Measurements from ENCODE around the gene PLN.
A peak's percentile ranks its signal among the peaks of the same experiment; 100 is the strongest.

PLN gene

DNA sequence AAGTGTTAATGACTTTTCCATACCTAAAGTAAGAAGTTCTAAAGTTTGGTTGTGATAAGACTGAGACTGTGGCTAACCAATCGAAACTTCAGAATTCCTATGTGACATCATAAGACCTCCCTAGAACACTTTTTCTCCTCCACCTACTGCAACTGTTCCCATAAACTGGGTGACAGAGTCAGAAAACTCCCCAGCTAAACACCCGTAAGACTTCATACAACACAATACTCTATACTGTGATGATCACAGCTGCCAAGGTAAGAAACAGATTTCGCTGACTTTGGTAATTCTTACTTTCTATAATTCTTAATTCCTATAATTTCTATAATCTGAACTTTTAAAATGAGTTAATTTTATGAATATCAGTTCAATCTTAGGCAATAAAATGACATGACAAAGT is at the start of gene PLN:
Gene PLN (plus strand): TSS at position 161 of the 400 bp plus-strand sequence. CDS start 10,626 bp downstream, outside the sequence.
- DNase-seq = no peak

DNA sequence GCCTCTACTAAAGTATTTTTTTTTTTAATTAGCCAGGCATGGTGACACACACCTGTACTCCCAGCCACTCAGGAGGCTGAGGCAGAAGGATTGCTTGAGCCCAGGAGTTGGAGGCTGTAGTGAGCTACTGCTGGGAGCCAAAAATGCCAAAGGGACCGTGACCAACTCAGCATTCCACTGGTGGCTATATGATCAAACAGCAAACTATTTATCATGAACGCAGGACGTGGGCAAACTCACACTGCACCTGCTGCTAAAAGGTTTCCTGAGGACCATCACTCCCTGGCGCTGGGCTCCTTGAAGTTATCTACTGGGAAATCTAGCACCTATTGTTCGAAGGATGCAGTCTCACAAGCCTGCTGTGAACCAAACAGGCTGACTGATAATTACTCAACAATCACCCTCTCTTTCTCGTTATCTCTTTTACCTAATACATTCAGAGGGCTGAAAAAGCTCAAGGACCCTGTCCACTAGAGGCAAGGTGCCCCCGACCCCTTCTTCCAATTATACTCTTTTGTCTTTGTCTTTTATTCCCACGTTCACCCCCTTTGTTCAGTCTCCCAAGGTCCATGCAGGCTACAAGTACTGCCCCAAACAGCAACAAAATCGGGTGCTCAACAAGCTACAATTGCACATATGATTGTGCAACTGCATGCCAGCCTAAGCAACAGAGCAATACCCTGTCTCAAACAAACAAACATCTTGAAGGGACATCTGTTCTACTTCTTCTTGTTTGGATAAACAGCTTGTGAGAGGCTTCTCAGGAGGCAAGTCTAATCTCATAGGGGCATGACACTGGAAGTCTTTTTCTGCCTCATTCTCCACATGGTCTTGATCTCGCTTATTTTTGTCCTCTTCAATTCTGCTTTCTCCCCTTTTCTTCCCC is 47.7 kb upstream of the PLN start:
- DNase-seq = no peak

DNA sequence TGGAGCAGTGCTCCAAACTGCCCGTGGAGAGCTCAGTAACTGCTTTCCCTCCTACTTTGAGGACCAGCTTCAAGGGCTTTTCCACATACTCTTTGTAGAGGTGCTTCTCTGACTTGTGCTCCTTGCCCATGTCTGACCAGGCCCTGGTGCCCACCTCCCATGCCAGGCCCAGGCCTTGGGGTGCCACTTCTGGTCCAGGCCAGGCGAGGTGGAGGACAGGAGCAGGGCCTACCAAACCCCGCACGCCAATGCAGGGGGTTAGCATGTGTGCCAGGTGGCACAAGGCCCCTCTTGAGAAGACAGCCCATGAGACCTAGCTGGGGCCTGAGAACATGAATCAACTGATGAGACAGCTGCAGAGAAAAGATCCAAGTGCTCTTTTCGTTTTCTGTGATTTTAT is 47.0 kb upstream of the PLN start:
- no peak for DNase-seq

DNA sequence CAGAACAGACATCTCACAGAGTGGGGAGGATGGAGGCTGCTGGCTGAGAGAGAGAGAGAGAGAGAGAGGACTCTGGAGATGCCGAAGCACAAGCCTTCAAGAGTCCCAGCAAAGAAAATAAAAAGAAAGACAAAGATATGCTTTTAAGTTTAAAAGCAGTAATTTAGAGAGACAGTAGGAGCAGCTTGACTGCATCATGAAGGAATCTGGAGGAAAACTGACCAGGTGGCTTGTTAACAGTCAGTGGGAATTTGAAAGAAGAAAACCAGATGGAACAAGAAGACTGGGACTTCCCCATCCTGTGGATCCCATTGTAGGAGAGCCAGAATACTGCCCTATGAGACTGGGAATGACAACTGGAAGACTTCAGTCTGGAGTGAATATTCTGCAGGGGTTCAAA is 46.3 kb upstream of the PLN start:
- DNase-seq = no peak

DNA sequence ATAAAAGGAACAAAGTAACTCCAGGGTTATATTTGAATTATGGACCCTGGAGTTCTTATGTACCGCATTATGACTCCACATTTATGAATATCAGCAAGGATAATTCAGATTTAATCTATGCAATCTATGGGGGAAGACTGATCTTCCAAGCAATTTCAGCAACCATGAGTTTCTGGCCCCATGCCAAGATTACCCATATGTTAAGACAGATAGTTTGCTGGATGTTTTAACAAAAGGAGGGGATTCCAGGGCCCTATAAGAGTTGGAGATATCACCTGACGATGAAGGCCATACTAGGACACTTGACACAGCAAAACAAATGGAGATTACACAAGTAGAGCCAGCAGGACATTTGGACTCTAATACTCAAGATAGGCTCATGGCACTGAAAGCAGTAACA is 45.9 kb upstream of the PLN start:
- DNase-seq = no peak

DNA sequence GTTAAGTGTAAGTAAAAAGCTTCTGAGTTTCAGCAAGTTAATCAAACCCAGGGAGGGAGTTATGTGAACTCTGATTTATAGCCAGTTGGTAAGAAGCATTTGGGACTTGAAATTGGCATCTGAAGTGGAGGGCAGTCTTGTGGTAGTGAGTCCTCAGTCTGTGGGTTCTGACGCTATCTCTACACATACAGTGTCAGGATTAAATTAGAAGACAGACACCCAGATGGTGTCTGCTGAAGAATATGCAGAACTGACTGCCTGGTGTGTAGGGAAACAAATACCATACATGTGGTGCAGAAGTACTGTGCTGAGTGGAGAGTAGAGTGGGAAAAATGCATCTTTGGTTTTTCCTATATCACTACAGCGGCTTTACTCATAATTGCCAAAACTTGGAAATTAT is 43.5 kb upstream of the PLN start:
- DNase-seq = no peak

DNA sequence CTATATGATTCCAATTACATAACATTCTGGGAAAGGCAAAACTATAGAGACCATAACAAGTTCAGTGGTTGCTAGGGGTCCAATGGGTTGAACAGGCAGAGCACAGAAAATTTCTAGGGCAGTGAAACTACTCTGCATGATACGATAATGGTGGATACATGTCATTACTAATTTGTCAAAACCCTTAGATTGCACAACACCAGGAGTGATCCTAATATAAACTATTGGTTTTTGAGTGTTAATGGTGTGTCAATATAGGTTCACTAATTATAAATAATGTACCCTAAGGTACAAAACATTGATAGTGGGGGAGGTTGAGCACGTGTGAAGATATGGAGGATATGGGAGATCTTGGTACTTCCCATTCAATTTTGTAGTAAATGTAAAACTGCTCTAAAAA is 42.4 kb upstream of the PLN start:
- no peak for DNase-seq

GRCh38 chr6:118506071-118506638 is 41.9 kb upstream of the PLN start:
- no peak for DNase-seq

DNA sequence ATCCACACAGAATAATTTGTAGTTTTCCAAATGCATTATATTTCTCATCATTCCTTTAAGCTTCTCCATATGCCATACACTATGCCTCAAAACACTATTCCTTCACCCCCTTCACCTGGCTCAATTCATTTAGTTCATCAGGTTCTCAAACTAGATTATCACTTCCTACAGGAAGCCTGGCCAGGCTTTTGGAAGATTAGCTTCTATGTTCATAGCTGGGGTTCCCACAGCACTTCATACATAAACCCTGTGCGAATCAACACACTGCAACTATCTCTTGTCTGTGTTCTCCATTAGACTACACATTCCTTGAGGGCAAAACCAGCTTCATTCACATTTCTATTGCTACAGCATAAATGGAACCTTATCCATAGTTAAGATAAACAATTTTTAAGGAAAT is 40.5 kb upstream of the PLN start:
- DNase-seq = no peak

DNA sequence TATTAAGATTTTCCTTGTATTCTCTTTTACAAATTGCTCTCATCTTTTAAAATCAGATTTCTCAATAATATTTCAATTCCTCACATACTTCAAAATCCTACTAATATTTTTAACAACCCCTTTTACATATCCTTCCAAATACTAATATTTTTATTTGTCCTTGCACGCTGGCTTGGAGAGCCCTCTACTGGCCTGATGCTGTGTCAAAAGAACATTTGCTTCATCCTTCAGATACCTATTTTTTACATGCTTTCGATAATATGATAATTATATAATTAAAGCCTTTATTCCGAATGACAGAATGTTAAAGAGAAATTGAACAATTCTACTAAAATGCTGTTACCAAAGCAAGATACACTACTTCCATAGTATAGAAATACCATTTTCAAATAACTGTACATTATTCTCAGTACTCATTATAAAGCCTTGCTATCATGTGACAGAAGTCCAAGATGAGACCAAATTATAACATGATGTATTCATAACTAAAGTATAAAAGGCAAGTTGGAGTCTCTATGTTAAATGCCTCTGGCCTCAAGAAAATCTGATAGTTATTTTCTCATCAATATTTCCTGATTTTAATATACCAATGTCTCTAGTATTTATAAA is 39.0 kb upstream of the PLN start:
- peak; percentile 7 for DNase-seq

DNA sequence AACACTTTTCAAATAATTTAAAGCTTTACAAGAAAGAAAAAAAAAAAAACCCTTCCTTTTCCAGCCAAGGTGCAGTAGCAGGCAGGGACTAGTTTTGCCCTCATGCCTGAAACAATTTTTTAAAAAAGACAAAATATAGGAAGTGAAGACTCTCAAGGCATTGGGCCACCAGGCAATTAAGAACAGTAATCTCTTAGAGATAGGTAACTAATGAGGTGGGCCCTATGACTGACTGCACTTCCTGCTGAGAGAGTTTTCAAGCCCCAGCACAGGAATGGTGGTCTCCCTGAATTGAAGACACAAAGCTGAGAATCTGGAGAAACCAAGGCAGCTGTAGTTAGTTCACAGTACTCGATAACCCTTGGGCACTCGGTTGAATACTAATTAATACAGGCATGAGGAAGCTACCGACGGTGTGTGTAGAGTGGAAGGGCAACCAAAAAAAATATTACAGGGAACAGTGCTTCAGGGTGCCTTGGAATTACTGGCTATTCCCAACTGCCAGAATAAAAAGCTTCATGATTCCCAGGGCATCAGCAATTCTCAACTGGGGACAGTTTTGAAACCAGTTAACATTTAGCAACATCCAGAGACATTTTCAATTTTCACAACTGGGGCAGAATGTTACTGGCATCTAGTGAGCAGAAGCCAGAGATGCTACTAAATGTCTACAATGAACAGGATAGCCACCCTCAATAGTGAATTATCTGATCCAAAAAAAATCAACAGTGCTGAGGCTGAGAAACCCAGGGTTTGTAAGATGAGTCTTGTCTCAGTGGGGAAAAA is 36.0 kb upstream of the PLN start:
- DNase-seq = no peak

- no peak for DNase-seq
These were observed 33.4 kb upstream of the PLN start for GRCh38 chr6:118514689-118515088.

- DNase-seq = no peak
These were observed 25.7 kb upstream of the PLN start for GRCh38 chr6:118522422-118522821.

DNA sequence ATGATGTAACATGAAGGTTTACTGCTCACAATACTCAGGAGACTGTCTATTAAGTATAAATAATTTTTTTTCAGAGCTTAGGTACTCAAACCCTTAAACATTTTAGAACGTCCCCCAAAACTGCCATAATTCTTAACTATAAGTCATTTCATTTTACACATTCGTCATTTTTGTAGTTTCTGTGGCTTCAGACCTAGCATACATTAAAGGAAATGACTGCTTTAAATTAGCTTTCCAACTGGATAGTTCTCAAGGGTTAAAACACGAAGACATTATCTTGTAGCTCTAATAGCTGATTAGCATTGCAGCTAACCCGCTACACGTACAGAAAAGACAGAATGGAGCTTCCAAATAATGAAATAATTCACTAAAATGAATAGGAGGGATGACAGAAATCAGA is 24.9 kb upstream of the PLN start:
- DNase-seq = no peak

GRCh38 chr6:118524686-118525085 is 23.4 kb upstream of the PLN start:
- no peak for DNase-seq

- no peak for DNase-seq
These were observed 21.9 kb upstream of the PLN start for GRCh38 chr6:118525913-118526780.

GRCh38 chr6:118528129-118528528 is 20.0 kb upstream of the PLN start:
- DNase-seq = no peak

GRCh38 chr6:118529756-118530155 is 18.3 kb upstream of the PLN start:
- no peak for DNase-seq

GRCh38 chr6:118530942-118531341 is 17.2 kb upstream of the PLN start:
- DNase-seq = no peak

GRCh38 chr6:118535176-118535844 is 12.8 kb upstream of the PLN start:
- no peak for DNase-seq

DNA sequence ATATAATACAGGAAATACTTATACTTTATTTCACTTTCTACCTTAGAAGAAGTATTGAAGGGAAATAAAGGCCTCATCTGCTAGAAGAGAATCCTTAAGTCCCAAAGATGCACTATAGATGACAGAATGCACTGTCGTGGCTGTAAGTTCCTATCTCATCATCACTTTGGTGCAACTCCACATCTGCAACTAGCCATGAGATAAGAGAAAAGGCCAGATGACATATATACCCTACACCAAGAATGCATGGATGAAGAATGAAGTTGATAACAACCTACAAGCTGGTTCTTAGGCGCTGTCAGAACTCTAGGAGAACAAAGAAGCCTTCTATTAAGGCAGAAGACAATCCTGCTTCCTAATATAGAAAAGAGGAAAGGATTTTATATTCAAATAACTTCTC is 11.6 kb upstream of the PLN start:
- DNase-seq = no peak

- peak; percentile 11 for DNase-seq
These were observed 10.5 kb upstream of the PLN start for GRCh38 chr6:118537574-118537973.
